ENCODE measurements around the gene ABCA1.
A peak's percentile ranks its signal among the peaks of the same experiment; 100 is the strongest.

The ABCA1 gene

GRCh38 chr9:104766025-104766424 is 161.9 kb downstream of the ABCA1 start:
- DNase-seq (ENCODE audit: low spot score), result no peak

- DNase-seq (ENCODE audit: low spot score), result no peak
Measured at GRCh38 chr9:104765138-104765537, 162.8 kb downstream of the ABCA1 start.

- DNase-seq (ENCODE audit: low spot score), result no peak
Measured at GRCh38 chr9:104758974-104759373, 169.0 kb downstream of the ABCA1 start.

GRCh38 chr9:104750185-104750767 is 177.7 kb downstream of the ABCA1 start:
- DNase-seq (ENCODE audit: low spot score), result no peak

- peak; percentile 10 for DNase-seq (ENCODE audit: low spot score)
Measured at GRCh38 chr9:104748359-104749031, 179.5 kb downstream of the ABCA1 start.

GRCh38 chr9:104747565-104748358 is 180.2 kb downstream of the ABCA1 start, which contains the start of gene NIPSNAP3A:
NIPSNAP3A (plus strand) TSS chr9:104747683; CDS start chr9:104747793, 110 bp downstream.
- DNase-seq (ENCODE audit: low spot score), result peak; percentile 85

GRCh38 chr9:104747245-104747564 is 180.8 kb downstream of the ABCA1 start:
- DNase-seq (ENCODE audit: low spot score), result no peak

GRCh38 chr9:104746798-104747197 is 181.2 kb downstream of the ABCA1 start:
- no peak for DNase-seq (ENCODE audit: low spot score)

- DNase-seq (ENCODE audit: low spot score), result no peak
Measured at GRCh38 chr9:104746285-104746684, 181.7 kb downstream of the ABCA1 start.

GRCh38 chr9:104745852-104746251 is 182.1 kb downstream of the ABCA1 start:
- DNase-seq (ENCODE audit: low spot score), result no peak

GRCh38 chr9:104743376-104743985 is 184.5 kb downstream of the ABCA1 start:
- peak; percentile 41 for DNase-seq (ENCODE audit: low spot score)

- DNase-seq (ENCODE audit: low spot score), result no peak
Measured at GRCh38 chr9:104740621-104741020, 187.3 kb downstream of the ABCA1 start.

GRCh38 chr9:104738452-104738851 is 189.5 kb downstream of the ABCA1 start:
- DNase-seq (ENCODE audit: low spot score), result no peak
